T-helper 2 cell treated with Interferon-gamma antibody and Interleukin-4, amounts not matched to agents 5 μg/mL and 100 μg/mL, for 36 hours (primary cell): ENCODE measurements around the gene ATF7IP.

Source experiments
- DNase-seq: peaks from one replicate; pipeline ENCODE4 v3.0.0; 2021; ENCODE audit warnings: low spot score
- H3K27ac Mint-ChIP-seq: one replicate; pipeline ENCODE4 v1.8.0; 2021; ENCODE audit warnings: mild to moderate bottlenecking, mixed read lengths
- H3K27me3 Mint-ChIP-seq: one replicate; pipeline ENCODE4 v1.8.0; 2021; ENCODE audit warnings: low read depth, mixed read lengths
- H3K36me3 Mint-ChIP-seq: one replicate; pipeline ENCODE4 v1.8.0; 2021; ENCODE audit warnings: low read depth, mixed read lengths
- H3K4me1 Mint-ChIP-seq: one replicate; pipeline ENCODE4 v1.8.0; 2021; ENCODE audit warnings: low read depth, mixed read lengths
- H3K4me3 Mint-ChIP-seq: one replicate; pipeline ENCODE4 v1.8.0; 2022; ENCODE audit warnings: mild to moderate bottlenecking, moderate library complexity, mixed read lengths
- H3K9me3 Mint-ChIP-seq: one replicate; pipeline ENCODE4 v1.8.0; 2021; ENCODE audit warnings: mixed read lengths

Gene ATF7IP

GRCh38 chr12:14410841-14411569, 45.5 kb downstream of the ATF7IP start:
- H3K9me3 Mint-ChIP-seq, result peaks cover 5% of the 10 kb centered on the region
- no peaks in the 10 kb centered on the region for H3K27me3 Mint-ChIP-seq
- peaks cover 53% of the 10 kb centered on the region for H3K36me3 Mint-ChIP-seq
- peak overlapping the region; percentile 43 for H3K4me3 Mint-ChIP-seq
- no peak for DNase-seq
- peaks cover 53% of the 10 kb centered on the region for H3K4me1 Mint-ChIP-seq
- H3K27ac Mint-ChIP-seq, result peak overlapping the region; percentile 37

- Mint-ChIP-seq H3K4me1 (peaks cover 48% of the 10 kb centered on the region), H3K36me3 (peaks cover 49% of the 10 kb centered on the region), H3K9me3 (peaks cover 17% of the 10 kb centered on the region), H3K27ac (peak overlapping the region; percentile 65), H3K27me3 (no peaks in the 10 kb centered on the region), H3K4me3 (peak overlapping the region; percentile 38)
- peak; percentile 27 for DNase-seq
These were observed 51.2 kb downstream of the ATF7IP start for GRCh38 chr12:14416658-14417057.

- H3K9me3 Mint-ChIP-seq, result peaks cover 28% of the 10 kb centered on the region
- H3K36me3 Mint-ChIP-seq, result peaks cover 54% of the 10 kb centered on the region
- H3K4me1 Mint-ChIP-seq, result peaks cover 42% of the 10 kb centered on the region
- H3K27ac Mint-ChIP-seq, result peak overlapping the region; percentile 93
- peak overlapping the region; percentile 82 for H3K4me3 Mint-ChIP-seq
- DNase-seq, result peak; percentile 66
- no peaks in the 10 kb centered on the region for H3K27me3 Mint-ChIP-seq
These were observed 52.2 kb downstream of the ATF7IP start for GRCh38 chr12:14417715-14418114.

- H3K36me3 Mint-ChIP-seq, result peaks cover 57% of the 10 kb centered on the region
- peaks cover 35% of the 10 kb centered on the region for H3K9me3 Mint-ChIP-seq
- DNase-seq, result no peak
- no peak overlapping the region for H3K27ac Mint-ChIP-seq
- no peaks in the 10 kb centered on the region for H3K27me3 Mint-ChIP-seq
- peaks cover 37% of the 10 kb centered on the region for H3K4me1 Mint-ChIP-seq
- H3K4me3 Mint-ChIP-seq, result peak overlapping the region; percentile 55
These were observed 53.0 kb downstream of the ATF7IP start for GRCh38 chr12:14418451-14418890.

GRCh38 chr12:14422516-14423230, 57.2 kb downstream of the ATF7IP start:
- DNase-seq, result no peak
- no peak overlapping the region for H3K27ac Mint-ChIP-seq

GRCh38 chr12:14424545-14424944, 59.1 kb downstream of the ATF7IP start:
- DNase-seq, result no peak
- H3K9me3 Mint-ChIP-seq, result peaks cover 68% of the 10 kb centered on the region
- H3K4me3 Mint-ChIP-seq, result no peak overlapping the region
- H3K27ac Mint-ChIP-seq, result no peak overlapping the region
- H3K36me3 Mint-ChIP-seq, result peaks cover 92% of the 10 kb centered on the region
- peaks cover 37% of the 10 kb centered on the region for H3K4me1 Mint-ChIP-seq
- H3K27me3 Mint-ChIP-seq, result no peaks in the 10 kb centered on the region

More at GRCh38 chr12:14422516-14423230, 57.2 kb downstream of the ATF7IP start:
- no peaks in the 10 kb centered on the region for H3K27me3 Mint-ChIP-seq
- peaks cover 77% of the 10 kb centered on the region for H3K36me3 Mint-ChIP-seq
- peaks cover 59% of the 10 kb centered on the region for H3K9me3 Mint-ChIP-seq
- H3K4me3 Mint-ChIP-seq, result no peak overlapping the region
- H3K4me1 Mint-ChIP-seq, result peaks cover 27% of the 10 kb centered on the region

- Mint-ChIP-seq H3K36me3 (peaks cover 91% of the 10 kb centered on the region), H3K9me3 (peaks cover 61% of the 10 kb centered on the region), H3K27me3 (no peaks in the 10 kb centered on the region), H3K4me1 (peaks cover 34% of the 10 kb centered on the region), H3K27ac (no peak overlapping the region), H3K4me3 (no peak overlapping the region)
- DNase-seq, result no peak
These were observed 61.3 kb downstream of the ATF7IP start for GRCh38 chr12:14426792-14427191.

GRCh38 chr12:14427929-14428328, 62.4 kb downstream of the ATF7IP start:
- no peak for DNase-seq
- Mint-ChIP-seq H3K27me3 (no peaks in the 10 kb centered on the region), H3K9me3 (peaks cover 50% of the 10 kb centered on the region), H3K4me1 (peaks cover 38% of the 10 kb centered on the region), H3K36me3 (peaks cover 84% of the 10 kb centered on the region), H3K4me3 (no peak overlapping the region), H3K27ac (no peak overlapping the region)

- Mint-ChIP-seq H3K9me3 (peaks cover 28% of the 10 kb centered on the region), H3K27me3 (no peaks in the 10 kb centered on the region), H3K4me3 (no peak overlapping the region), H3K4me1 (peaks cover 33% of the 10 kb centered on the region), H3K36me3 (peaks cover 70% of the 10 kb centered on the region), H3K27ac (no peak overlapping the region)
- DNase-seq, result no peak
These were observed 65.0 kb downstream of the ATF7IP start for GRCh38 chr12:14430394-14430986.

- H3K4me1 Mint-ChIP-seq, result peaks cover 31% of the 10 kb centered on the region
- no peak overlapping the region for H3K27ac Mint-ChIP-seq
- H3K36me3 Mint-ChIP-seq, result peaks cover 70% of the 10 kb centered on the region
- peaks cover 22% of the 10 kb centered on the region for H3K9me3 Mint-ChIP-seq
- no peak overlapping the region for H3K4me3 Mint-ChIP-seq
- H3K27me3 Mint-ChIP-seq, result no peaks in the 10 kb centered on the region
- no peak for DNase-seq
These were observed 66.5 kb downstream of the ATF7IP start for GRCh38 chr12:14431975-14432374.

GRCh38 chr12:14435627-14436026, 70.1 kb downstream of the ATF7IP start:
- Mint-ChIP-seq H3K4me3 (no peak overlapping the region), H3K27me3 (no peaks in the 10 kb centered on the region), H3K9me3 (peaks cover 7% of the 10 kb centered on the region), H3K4me1 (peaks cover 9% of the 10 kb centered on the region), H3K27ac (no peak overlapping the region), H3K36me3 (peaks cover 66% of the 10 kb centered on the region)
- DNase-seq, result no peak

GRCh38 chr12:14442221-14442881, 76.9 kb downstream of the ATF7IP start:
- no peak for DNase-seq

GRCh38 chr12:14443531-14443930, 78.0 kb downstream of the ATF7IP start:
- no peak for DNase-seq
- no peak overlapping the region for H3K4me3 Mint-ChIP-seq
- peaks cover 81% of the 10 kb centered on the region for H3K36me3 Mint-ChIP-seq
- H3K4me1 Mint-ChIP-seq, result peaks cover 7% of the 10 kb centered on the region
- H3K27me3 Mint-ChIP-seq, result no peaks in the 10 kb centered on the region
- H3K9me3 Mint-ChIP-seq, result peaks cover 15% of the 10 kb centered on the region
- H3K27ac Mint-ChIP-seq, result no peak overlapping the region

More at GRCh38 chr12:14442221-14442881, 76.9 kb downstream of the ATF7IP start:
- peaks cover 15% of the 10 kb centered on the region for H3K9me3 Mint-ChIP-seq
- peaks cover 4% of the 10 kb centered on the region for H3K4me1 Mint-ChIP-seq
- peaks cover 76% of the 10 kb centered on the region for H3K36me3 Mint-ChIP-seq
- no peaks in the 10 kb centered on the region for H3K27me3 Mint-ChIP-seq
- H3K4me3 Mint-ChIP-seq, result no peak overlapping the region
- H3K27ac Mint-ChIP-seq, result no peak overlapping the region
